K562 (cell line): ENCODE measurements around the gene SEH1L. TPM values are rescaled to one million over a fixed set of nuclear protein-coding genes. Genes with fewer than 3 reads are reported as not detected.
A peak's percentile ranks its signal among the peaks of the same experiment; 100 is the strongest.

Experiments used
- ASH1L ChIP-seq: fragments of 450-650 bp; IDR thresholded peaks from 2 replicates; pipeline ENCODE4 v1.6.1; 2018; ENCODE audit warnings: borderline replicate concordance, mild to moderate bottlenecking, low read depth; ENCODE audit not compliant: partially characterized antibody
- CBFA2T3 ChIP-seq: fragments of 450-650 bp; IDR thresholded peaks from 2 replicates; pipeline ENCODE4 v1.6.1; 2017
- CBFB ChIP-seq: sonication (generic); formaldehyde crosslinking; IDR thresholded peaks from 2 replicates; pipeline ENCODE4 v1.4.0; 2020; ENCODE audit warnings: mild to moderate bottlenecking, missing genetic modification reagents
- CLOCK ChIP-seq: fragments of 250-450 bp; sonication (Bioruptor Pico); IDR thresholded peaks from 2 replicates; pipeline ENCODE4 v1.4.0; 2020; ENCODE audit warnings: mild to moderate bottlenecking, moderate library complexity, borderline replicate concordance
- CREBBP ChIP-seq: IDR thresholded peaks from one replicate; pipeline ENCODE4 v1.6.1; 2012; ENCODE audit warnings: low read depth, mild to moderate bottlenecking, control low read depth, inconsistent platforms, low read length
- ELF1 ChIP-seq: fragments of 200-800 bp; sonication (Bioruptor generic); IDR thresholded peaks from 2 replicates; pipeline ENCODE4 v1.6.1; 2016; ENCODE audit warnings: missing genetic modification characterization, missing compliant biosample characterization
- ETS1 ChIP-seq: conservative IDR thresholded peaks from 2 replicates; pipeline ENCODE4 v1.6.1; 2011; ENCODE audit warnings: low read depth, mild to moderate bottlenecking, low read length; ENCODE audit not compliant: control insufficient read depth
- FOS ChIP-seq: IDR thresholded peaks from 3 replicates; pipeline ENCODE4 v1.6.1; 2011; ENCODE audit not compliant: insufficient read length; ENCODE audit errors: extremely low read depth
- FOXJ3 ChIP-seq: sonication (generic); formaldehyde crosslinking; IDR thresholded peaks from 2 replicates; pipeline ENCODE4 v1.4.0; 2020; ENCODE audit warnings: mild to moderate bottlenecking, missing genetic modification reagents
- HDAC1 ChIP-seq, 2 experiments: fragments of 450-650 bp; IDR thresholded peaks; 2 replicates each; pipeline ENCODE4 v1.6.1; 2016 to 2017; ENCODE audit warnings: inconsistent platforms in 1 of 2, mild to moderate bottlenecking in 1 of 2, moderate library complexity in 1 of 2
- NCOR1 ChIP-seq: fragments of 450-650 bp; IDR thresholded peaks from 2 replicates; pipeline ENCODE4 v1.6.1; 2016; ENCODE audit warnings: mild to moderate bottlenecking, moderate library complexity
- NFE2 ChIP-seq: IDR thresholded peaks from 2 replicates; pipeline ENCODE4 v1.6.1; 2014; ENCODE audit warnings: antibody characterized with exemption, low read depth
- NFIC ChIP-seq: fragments of 450-650 bp; IDR thresholded peaks from 2 replicates; pipeline ENCODE4 v1.6.1; 2017; ENCODE audit warnings: mild to moderate bottlenecking, inconsistent platforms
- PHF8 ChIP-seq: fragments of 200-600 bp; sonication (generic); IDR thresholded peaks from 2 replicates; pipeline ENCODE4 v1.6.1; 2012; ENCODE audit warnings: mixed run types, mild to moderate bottlenecking, inconsistent platforms, low read length, moderate library complexity, borderline replicate concordance
- POLR2B ChIP-seq: fragments of 450-650 bp; IDR thresholded peaks from 2 replicates; pipeline ENCODE4 v1.6.1; 2018; ENCODE audit warnings: low read depth; ENCODE audit not compliant: partially characterized antibody
- POLR2H ChIP-seq: IDR thresholded peaks from 2 replicates; pipeline ENCODE4 v1.6.1; 2016; ENCODE audit warnings: missing genetic modification characterization, low read depth, mild to moderate bottlenecking, control low read depth, missing compliant biosample characterization, moderate library complexity
- RBBP5 ChIP-seq: fragments of 200-600 bp; sonication (generic); IDR thresholded peaks from 2 replicates; pipeline ENCODE4 v1.6.1; 2012; ENCODE audit warnings: borderline replicate concordance, mild to moderate bottlenecking, low read length, control low read depth, inconsistent platforms; ENCODE audit not compliant: insufficient read depth, poor library complexity, severe bottlenecking
- RBM25 ChIP-seq: fragments of 200-400 bp; formaldehyde crosslinking; IDR thresholded peaks from 2 replicates; pipeline ENCODE4 v1.6.1; 2018; ENCODE audit warnings: low read length, low read depth, moderate library complexity; ENCODE audit not compliant: severe bottlenecking
- THAP7 ChIP-seq: fragments of 250-450 bp; sonication (Bioruptor Pico); IDR thresholded peaks from 2 replicates; pipeline ENCODE4 v1.5.0; 2021
- WHSC1 ChIP-seq: IDR thresholded peaks from one replicate; pipeline ENCODE4 v1.6.1; 2012; ENCODE audit warnings: low read length, control low read depth, inconsistent platforms
- XRCC4 ChIP-seq: IDR thresholded peaks from one replicate; pipeline ENCODE4 v1.6.1; 2011; ENCODE audit not compliant: insufficient read depth, insufficient read length; ENCODE audit errors: extremely low read depth
- ZKSCAN1 ChIP-seq: fragments of 150-350 bp; IDR thresholded peaks from 2 replicates; pipeline ENCODE4 v1.6.1; 2016; ENCODE audit warnings: low read depth, low read length
- ZNF232 ChIP-seq: sonication (generic); formaldehyde crosslinking; IDR thresholded peaks from 2 replicates; pipeline ENCODE4 v1.8.0; 2022; ENCODE audit warnings: mild to moderate bottlenecking, missing genetic modification reagents
- ZNF511 ChIP-seq: sonication (generic); formaldehyde crosslinking; IDR thresholded peaks from 2 replicates; pipeline ENCODE4 v1.8.0; 2022; ENCODE audit warnings: mild to moderate bottlenecking, missing genetic modification reagents
- polyA plus RNA-seq, 8 experiments: library from polyadenylated mRNA; depleted of rRNA in 4 of 8; stranded (reverse) in 5 of 8; unstranded in 3 of 8; fragments of >200 nt; fragmentation: Nextera tagmentation in 2 of 8; fragmentation: Illumina TruSeq in 1 of 8; extraction: Ambion mirVana in 2 of 8; extraction: Trizol in 1 of 8; gene quantifications; 2 replicates each; pipeline versions ENCODE4 v1.2.1 to v1.2.3, GENCODE V29; 2011 to 2014; ENCODE audit warnings: inconsistent platforms in 1 of 8, missing spikeins in 1 of 8
- total RNA-seq, 7 experiments: library from RNA; depleted of rRNA in 6 of 7; stranded (reverse); fragments of >200 nt in 6 of 7; fragmentation: Illumina TruSeq in 2 of 7; extraction: Trizol in 2 of 7; gene quantifications; 2 replicates each; pipeline versions ENCODE4 v1.2.1 to v1.2.3, GENCODE V29; 2011 to 2021; ENCODE audit warnings: low replicate concordance in 1 of 7

Gene SEH1L
- total and polyA plus RNA-seq, 9 of the 15 experiments (the other 6 are each of a cell fraction or from before 2014, with no cell fraction given) = 62.2 to 180 (median 108) TPM

- TF ChIP-seq NCOR1 = no peak
- TF ChIP-seq POLR2H (tag) = peak; percentile 92
- peak; percentile 59; the same call in 1 of the 2 replicates for TF ChIP-seq CBFB (CRISPR knock-in tag)
- no peak for TF ChIP-seq CREBBP
- no peak for TF ChIP-seq XRCC4
- peak; percentile 92 for TF ChIP-seq RBM25
- TF ChIP-seq FOS = peak; percentile 91
- TF ChIP-seq ETS1 = peak; percentile 63; the same call in 1 of the 2 replicates
- no peak for TF ChIP-seq NFE2
- TF ChIP-seq RBBP5 = peak; percentile 93
- peak; percentile 89 for TF ChIP-seq ASH1L
- TF ChIP-seq NFIC = peak; percentile 26; the same call in 1 of the 2 replicates
- TF ChIP-seq ELF1 = peak; percentile 64
- TF ChIP-seq ZNF232 = peak; percentile 81
- peak; percentile 94 for TF ChIP-seq ZNF511 (CRISPR knock-in tag)
- TF ChIP-seq FOXJ3 (CRISPR knock-in tag) = no peak
- peak; percentile 97 for TF ChIP-seq PHF8
- TF ChIP-seq THAP7 (CRISPR knock-in tag) = 0 out of 2 replicates have a peak, but pooled peaks have one; percentile 52
- no peak; the same call in 1 of the 2 replicates for TF ChIP-seq ZKSCAN1
- no peak; the same call in 1 of the 2 replicates for TF ChIP-seq CBFA2T3
- TF ChIP-seq WHSC1 = no peak
- TF ChIP-seq POLR2B = peak; percentile 87
- no peak for TF ChIP-seq CLOCK (CRISPR knock-in tag)
- TF ChIP-seq HDAC1 (IDR thresholded peaks at IDR 0.05) = peak in 1 of 2 experiments; percentile 89; a peak in 2 of 4 replicates
These were observed 43.4 kb downstream of the SEH1L start, which contains the start of gene CEP192 (continued) for GRCh38 chr18:12990967-12991820.
